Stimulated activated CD4-positive, alpha-beta T cell treated with anti-CD3 and anti-CD28 coated beads, Interleukin-1b, Interleukin-23, amount 100 ng/mL, for 4 hours (primary cell): ENCODE measurements around the gene SLC46A3.
"Not testable (repeated sequence)": the region's sequence is repeated elsewhere in the genome, so short reads cannot be mapped to it uniquely, and the experiment has no call there.

Experiments used
- DNase-seq, 2 donors: peaks; one replicate each; pipeline ENCODE4 v3.0.0-alpha.2; 2020; ENCODE audit warnings: low read depth in 2 of 2

The SLC46A3 gene

GRCh38 chr13:28718543-28719226 lies at the start of gene SLC46A3:
Gene SLC46A3 (minus strand): TSS chr13:28718970. CDS start chr13:28717998, 972 bp downstream.
- DNase-seq, result peak; percentile 95 to 97

- DNase-seq, result no peak
Observed at GRCh38 chr13:28763887-28764286, 45.1 kb upstream of the SLC46A3 start.

- DNase-seq, result no peak
Observed at GRCh38 chr13:28761586-28761985, 42.8 kb upstream of the SLC46A3 start.

- DNase-seq, result no peak
Observed at GRCh38 chr13:28755546-28755870, 36.7 kb upstream of the SLC46A3 start.

GRCh38 chr13:28754698-28755545 lies 36.2 kb upstream of the SLC46A3 start:
- DNase-seq, result no peak

DNA sequence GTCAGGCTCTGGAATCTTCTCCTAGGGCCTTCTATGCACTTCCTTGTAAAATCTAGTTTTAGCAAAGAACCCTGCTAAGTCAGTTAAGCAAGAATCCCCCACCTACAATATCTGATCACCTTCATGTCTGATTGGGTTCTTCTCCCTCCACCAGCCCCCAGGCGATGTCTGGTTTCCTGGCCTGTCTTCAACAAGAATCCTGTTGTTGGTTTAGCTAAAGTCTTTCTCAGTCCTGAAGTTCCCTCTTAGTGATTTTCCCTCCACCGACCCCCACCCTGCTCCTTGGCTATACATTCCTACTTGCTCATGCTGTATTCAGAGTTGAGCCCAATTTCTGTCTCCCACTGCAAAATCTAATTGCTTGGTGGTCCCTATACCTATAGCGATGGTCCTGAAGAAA lies 35.2 kb upstream of the SLC46A3 start:
- no peak for DNase-seq

- DNase-seq, result no peak
Observed at GRCh38 chr13:28753208-28753892, 34.6 kb upstream of the SLC46A3 start.

DNA sequence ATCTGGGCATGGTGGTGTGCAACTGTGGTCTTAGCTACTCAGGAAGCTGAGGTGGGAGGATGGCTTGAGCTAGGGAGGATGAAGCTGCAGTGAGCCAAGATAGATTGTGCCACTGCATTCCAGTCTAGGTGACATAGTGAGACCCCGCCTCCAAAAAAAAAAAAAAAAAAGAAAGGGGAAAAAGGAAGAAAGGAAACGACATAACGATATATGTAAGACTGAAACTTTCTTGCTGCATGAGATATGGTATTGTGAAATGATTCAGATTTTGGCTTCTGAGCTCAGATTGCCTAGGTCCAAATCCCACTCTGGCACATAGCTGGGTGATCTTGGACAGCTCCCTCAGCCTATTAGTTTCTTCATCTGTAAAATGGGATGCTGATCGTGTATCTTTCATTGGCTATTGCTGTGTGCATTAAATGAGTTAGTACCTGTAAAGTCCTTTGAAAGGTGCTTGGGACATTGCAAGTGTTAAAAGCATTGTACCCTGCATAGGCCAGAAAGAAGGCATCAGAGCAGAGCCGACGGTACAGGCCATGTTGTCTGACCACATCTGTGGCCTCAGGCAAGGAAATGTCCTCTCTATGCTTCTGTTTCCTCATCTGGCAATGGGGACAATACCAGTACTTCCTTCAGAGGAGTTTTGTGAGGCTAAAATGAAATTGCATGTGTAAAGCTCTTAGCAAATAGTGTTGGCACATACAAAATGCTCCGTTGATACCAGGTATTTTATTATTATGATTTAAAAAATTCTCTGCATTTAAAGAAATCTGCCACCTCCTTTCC lies 32.6 kb upstream of the SLC46A3 start:
- DNase-seq, result no peak

GRCh38 chr13:28750187-28751045 lies 31.6 kb upstream of the SLC46A3 start:
- DNase-seq, result no peak

DNA sequence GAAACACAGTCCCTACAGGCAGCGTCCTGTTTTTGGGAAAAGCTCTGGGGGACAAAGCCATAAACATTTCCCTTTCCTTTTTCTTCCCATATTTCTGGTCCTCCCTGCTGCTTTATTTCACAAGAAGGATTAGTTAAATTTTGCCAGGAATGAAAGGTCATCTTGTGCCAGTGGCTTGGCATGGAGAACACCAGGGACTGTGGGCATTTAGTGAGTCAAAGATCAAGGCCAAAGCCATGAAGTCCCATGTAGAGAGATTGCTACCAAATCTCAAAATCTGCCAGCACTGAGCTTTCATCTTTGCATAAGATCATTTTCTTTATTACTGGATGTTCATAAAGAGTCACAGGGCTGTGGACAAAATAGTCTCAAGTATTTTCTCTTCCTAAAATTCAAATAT lies 29.1 kb upstream of the SLC46A3 start:
- DNase-seq, result no peak

DNA sequence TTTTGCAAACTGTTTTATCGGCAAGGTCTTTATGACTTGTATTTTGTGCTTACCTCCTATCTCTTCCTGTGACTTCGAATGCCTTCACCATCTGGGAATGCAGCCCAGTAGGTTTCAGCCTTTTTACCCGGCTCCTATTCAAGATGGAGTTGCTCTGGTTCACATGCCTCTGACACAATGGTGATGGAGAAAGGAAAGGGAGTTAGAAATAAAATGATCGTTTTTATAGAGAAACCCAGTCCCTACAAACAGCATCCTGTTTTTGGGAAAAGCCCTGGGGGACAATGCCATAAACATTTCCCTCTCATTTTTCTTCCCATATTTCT lies 27.5 kb upstream of the SLC46A3 start:
- DNase-seq, result no peak

DNA sequence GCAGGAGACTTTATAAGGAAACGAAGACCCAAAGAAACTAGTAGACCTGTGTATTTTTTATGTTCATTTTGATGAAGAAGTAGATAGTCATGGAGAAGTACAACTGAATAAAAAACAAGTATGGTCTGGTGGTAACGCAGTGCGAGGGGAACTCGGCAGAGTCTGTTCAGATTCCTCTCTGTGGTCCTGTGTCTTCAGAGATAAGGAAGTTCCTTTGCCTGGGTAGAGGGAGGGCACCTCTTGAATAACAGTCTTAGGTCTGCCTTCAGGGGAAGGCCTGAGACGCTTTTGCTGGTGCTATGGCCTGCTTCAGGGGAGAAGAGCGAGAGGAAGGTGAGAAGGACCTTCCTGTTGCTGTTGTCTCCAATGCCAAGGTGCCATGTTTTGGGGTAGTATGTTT lies 25.9 kb upstream of the SLC46A3 start:
- no peak for DNase-seq

DNA sequence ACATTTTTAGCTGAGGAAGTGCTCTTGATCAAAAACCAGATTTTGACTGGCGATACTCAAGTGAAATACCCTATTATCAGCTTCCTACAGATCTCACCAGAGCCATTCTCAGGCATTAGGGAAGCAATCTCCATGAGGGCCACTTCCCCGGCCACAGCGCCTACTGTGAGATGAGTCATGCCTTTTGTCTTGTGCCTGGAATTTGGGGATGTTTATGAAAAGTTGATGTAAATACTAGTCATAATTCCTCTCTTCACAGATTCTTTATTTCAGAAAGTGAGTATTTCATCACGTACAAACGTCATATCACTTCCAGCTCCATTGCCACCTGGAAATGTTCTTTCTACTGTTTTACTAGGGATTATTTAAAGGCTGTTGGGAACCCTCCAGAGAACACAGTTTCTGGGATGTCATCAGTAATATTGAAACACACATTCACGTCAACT lies 25.3 kb upstream of the SLC46A3 start:
- no peak for DNase-seq

- no peak for DNase-seq
Observed at GRCh38 chr13:28743499-28744083, 24.8 kb upstream of the SLC46A3 start.

DNA sequence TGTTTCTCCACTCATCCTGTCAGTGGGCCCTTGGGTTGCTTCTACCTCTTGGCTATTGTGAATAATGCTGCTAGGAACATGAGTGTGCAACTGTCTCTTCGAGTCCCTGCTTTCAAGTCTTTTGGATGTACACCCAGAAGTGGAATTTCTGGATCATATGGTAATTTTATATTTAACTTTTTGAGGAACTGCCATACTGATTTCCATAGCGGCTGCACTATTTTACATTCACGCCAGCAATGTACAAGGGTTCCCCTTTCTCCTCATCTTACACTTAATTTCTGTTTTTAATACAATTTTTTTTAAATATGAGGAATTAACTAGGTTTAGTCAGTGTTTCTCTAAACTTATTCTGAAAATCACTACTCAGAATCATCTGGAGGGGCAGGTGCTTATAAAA lies 24.2 kb upstream of the SLC46A3 start:
- DNase-seq, result no peak

DNA sequence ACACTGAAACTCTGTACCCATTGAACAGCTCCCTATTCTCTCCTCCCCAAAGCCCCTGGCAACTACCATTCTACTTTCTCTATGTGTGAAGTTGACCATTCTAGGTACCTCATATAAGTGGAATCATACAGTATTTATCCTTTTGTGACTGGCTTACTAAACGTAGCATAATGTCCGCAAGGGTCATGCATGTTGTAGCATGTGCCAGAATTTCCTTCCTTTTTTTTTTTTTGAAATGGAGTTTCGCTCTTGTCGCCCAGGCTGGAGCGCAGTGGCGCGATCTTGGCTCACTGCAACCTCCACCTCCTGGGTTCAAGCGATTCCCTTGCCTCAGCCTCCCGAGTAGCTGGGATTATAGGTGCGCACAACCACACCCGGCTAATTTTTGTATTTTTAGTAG lies 23.7 kb upstream of the SLC46A3 start:
- DNase-seq, result not testable (repeated sequence)

DNA sequence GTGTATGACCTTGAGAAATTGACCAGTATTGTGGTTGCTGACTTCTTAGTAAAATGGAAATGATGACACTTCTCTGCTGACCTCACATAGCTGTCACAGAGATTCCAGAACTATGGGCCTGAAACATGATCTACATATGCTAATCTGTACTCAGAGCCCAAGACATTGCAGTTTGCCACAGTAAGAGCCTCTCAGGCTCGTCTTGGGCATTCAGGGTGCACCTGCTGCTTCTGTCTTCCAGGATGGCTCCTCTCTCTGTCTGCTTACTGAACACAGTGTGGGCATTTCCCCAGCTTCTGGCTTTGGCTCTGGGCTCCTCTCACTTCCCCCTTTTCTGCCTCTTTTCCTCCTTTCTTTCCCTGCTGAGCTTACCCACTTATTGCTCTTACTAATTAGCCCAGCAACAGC lies 22.3 kb upstream of the SLC46A3 start:
- DNase-seq, result no peak

DNA sequence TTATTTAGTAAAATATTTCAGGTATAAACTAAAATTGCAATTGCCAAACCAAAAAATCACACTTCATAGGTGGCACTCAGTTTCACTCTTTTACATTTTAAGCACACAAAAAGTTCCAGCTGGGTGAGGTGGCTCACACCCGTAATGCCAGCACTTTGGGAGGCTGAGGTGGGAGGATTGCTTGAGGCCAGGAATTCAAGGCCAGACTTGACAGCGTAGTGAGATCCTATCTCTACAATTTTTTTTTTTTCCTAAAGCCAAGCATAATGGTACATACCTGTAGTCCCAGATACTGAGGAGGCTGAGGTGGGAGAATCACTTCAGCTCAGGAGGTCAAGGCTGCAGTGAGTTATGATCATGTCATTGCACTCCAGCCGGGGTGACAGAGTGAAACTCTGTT lies 20.6 kb upstream of the SLC46A3 start:
- DNase-seq, result no peak

GRCh38 chr13:28735481-28736029 lies 16.8 kb upstream of the SLC46A3 start:
- DNase-seq, result no peak

- DNase-seq, result no peak
Observed at GRCh38 chr13:28734906-28735305, 16.1 kb upstream of the SLC46A3 start.
